Neural crest cell (in vitro differentiated cells): Measurements from ENCODE around the gene LUZP2. TPM values are rescaled to one million over a fixed set of nuclear protein-coding genes. Genes with fewer than 3 reads are reported as not detected.

Source experiments
- DNase-seq: peaks from one replicate; pipeline ENCODE4 v3.0.0; 2021; ENCODE audit warnings: low read depth, mixed read lengths, low spot score
- H3K27ac Mint-ChIP-seq: one replicate; pipeline ENCODE4 v1.8.0; 2021; ENCODE audit warnings: mild to moderate bottlenecking, mixed read lengths; ENCODE audit not compliant: unreplicated experiment
- H3K27me3 Mint-ChIP-seq: 2 replicates; pipeline ENCODE4 v1.8.0; 2021; ENCODE audit warnings: low read depth, mild to moderate bottlenecking, mixed read lengths
- H3K36me3 Mint-ChIP-seq: 2 replicates; pipeline ENCODE4 v1.8.0; 2021; ENCODE audit warnings: low read depth, mild to moderate bottlenecking, mixed read lengths
- H3K4me1 Mint-ChIP-seq: 2 replicates; pipeline ENCODE4 v1.8.0; 2021; ENCODE audit warnings: mixed read lengths
- H3K4me3 Mint-ChIP-seq: one replicate; pipeline ENCODE4 v1.8.0; 2021; ENCODE audit warnings: mild to moderate bottlenecking, mixed read lengths
- H3K9me3 Mint-ChIP-seq: 2 replicates; pipeline ENCODE4 v1.8.0; 2021; ENCODE audit warnings: mixed read lengths
- CTCF ChIP-seq: fragments of 200-600 bp; sonication (generic); conservative IDR thresholded peaks from 2 replicates; pipeline ENCODE4 v1.5.0; 2021; ENCODE audit warnings: antibody characterized with exemption, mild to moderate bottlenecking
- total RNA-seq: library from RNA; stranded (reverse); gene quantifications from 2 replicates; pipeline ENCODE4 v1.2.1, GENCODE V29; 2021

Gene LUZP2
- total RNA-seq, 1 donor from 2014 or later = 0.28 TPM

GRCh38 chr11:24594401-24594800 is 97.5 kb downstream of the LUZP2 start:
- TF ChIP-seq CTCF = no peak
- no peaks in the 10 kb centered on the region for H3K9me3 Mint-ChIP-seq
- no peaks in the 10 kb centered on the region for H3K4me1 Mint-ChIP-seq
- DNase-seq = no peak
- no peaks in the 10 kb centered on the region for H3K36me3 Mint-ChIP-seq
- no peak overlapping the region for H3K27ac Mint-ChIP-seq
- no peaks in the 10 kb centered on the region for H3K27me3 Mint-ChIP-seq
- H3K4me3 Mint-ChIP-seq = no peak overlapping the region

- H3K36me3 Mint-ChIP-seq = no peaks in the 10 kb centered on the region
- no peak overlapping the region for H3K4me3 Mint-ChIP-seq
- no peak for TF ChIP-seq CTCF
- H3K9me3 Mint-ChIP-seq = no peaks in the 10 kb centered on the region
- no peak for DNase-seq
- H3K4me1 Mint-ChIP-seq = no peaks in the 10 kb centered on the region
- no peaks in the 10 kb centered on the region for H3K27me3 Mint-ChIP-seq
- H3K27ac Mint-ChIP-seq = no peak overlapping the region
These were observed 101.8 kb downstream of the LUZP2 start for GRCh38 chr11:24598641-24599040.

- no peak for TF ChIP-seq CTCF
- DNase-seq = no peak
- Mint-ChIP-seq H3K27me3 (no peaks in the 10 kb centered on the region), H3K4me3 (no peak overlapping the region), H3K9me3 (peaks cover 4% of the 10 kb centered on the region), H3K36me3 (no peaks in the 10 kb centered on the region), H3K4me1 (no peaks in the 10 kb centered on the region), H3K27ac (no peak overlapping the region)
These were observed 112.6 kb downstream of the LUZP2 start for GRCh38 chr11:24609192-24610119.

GRCh38 chr11:24615451-24616160 is 118.8 kb downstream of the LUZP2 start:
- Mint-ChIP-seq H3K4me3 (no peak overlapping the region), H3K27me3 (no peaks in the 10 kb centered on the region), H3K27ac (no peak overlapping the region), H3K9me3 (no peaks in the 10 kb centered on the region), H3K4me1 (no peaks in the 10 kb centered on the region), H3K36me3 (no peaks in the 10 kb centered on the region)
- no peak for DNase-seq
- TF ChIP-seq CTCF = no peak

- no peak for TF ChIP-seq CTCF
- no peak overlapping the region for H3K4me3 Mint-ChIP-seq
- no peaks in the 10 kb centered on the region for H3K4me1 Mint-ChIP-seq
- H3K9me3 Mint-ChIP-seq = no peaks in the 10 kb centered on the region
- no peaks in the 10 kb centered on the region for H3K27me3 Mint-ChIP-seq
- H3K27ac Mint-ChIP-seq = no peak overlapping the region
- DNase-seq = no peak
- H3K36me3 Mint-ChIP-seq = no peaks in the 10 kb centered on the region
These were observed 121.0 kb downstream of the LUZP2 start for GRCh38 chr11:24617856-24618255.
